Skeletal muscle satellite cell (primary cell): Measurements from ENCODE around the gene SNX27.
"Not testable (repeated sequence)": the region's sequence is repeated elsewhere in the genome, so short reads cannot be mapped to it uniquely, and the experiment has no call there.

Experiments
- H3K27me3 ChIP-seq: 2 replicates; pipeline ENCODE4 v1.7.0; 2013; ENCODE audit warnings: low read length; ENCODE audit not compliant: control insufficient read depth, insufficient read depth
- H3K36me3 ChIP-seq: 2 replicates; pipeline ENCODE4 v1.7.0; 2013; ENCODE audit warnings: mild to moderate bottlenecking, control low read depth, low read length; ENCODE audit not compliant: insufficient read depth
- H3K4me1 ChIP-seq: 2 replicates; pipeline ENCODE4 v1.7.0; 2013; ENCODE audit warnings: low read length; ENCODE audit not compliant: control insufficient read depth, insufficient read depth
- H3K4me2 ChIP-seq: 2 replicates; pipeline ENCODE4 v1.7.0; 2013; ENCODE audit warnings: mild to moderate bottlenecking, low read length
- H3K4me3 ChIP-seq: 2 replicates; pipeline ENCODE4 v1.7.0; 2013; ENCODE audit warnings: low read length
- H3K9ac ChIP-seq: 2 replicates; pipeline ENCODE4 v1.7.0; 2013; ENCODE audit warnings: mild to moderate bottlenecking, low read depth, low read length, moderate library complexity
- H3K9me3 ChIP-seq: replicated peaks from 2 replicates; pipeline ENCODE4 v1.7.0; 2013; ENCODE audit warnings: mild to moderate bottlenecking, control low read depth, low read length

SNX27 gene

DNA sequence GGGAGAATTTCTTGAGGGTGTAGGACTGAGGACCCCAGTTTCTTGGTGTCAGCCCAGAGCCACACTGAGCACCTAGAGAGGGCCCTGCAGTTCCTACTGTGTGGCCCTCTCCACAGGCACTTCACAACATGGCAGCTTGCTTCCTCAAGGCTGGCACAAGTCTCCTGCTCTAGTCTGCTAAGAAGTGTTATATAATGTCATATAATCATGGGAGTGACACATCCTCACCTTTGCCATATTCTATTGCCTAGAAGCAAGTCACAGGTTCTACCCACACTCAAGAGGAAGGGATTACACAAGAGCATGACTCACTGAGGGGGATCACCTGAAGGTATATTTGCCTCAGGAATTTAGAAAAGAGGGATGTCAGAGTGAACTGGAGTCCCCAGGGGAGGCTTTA is 5.5 kb upstream of the SNX27 start:
- Histone ChIP-seq H3K27me3 (no peaks in the 10 kb centered on the region), H3K4me2 (no peak overlapping the region), H3K4me3 (no peak overlapping the region), H3K9me3 (no peaks in the 10 kb centered on the region), H3K36me3 (no peaks in the 10 kb centered on the region), H3K9ac (no peak overlapping the region), H3K4me1 (peaks cover 11% of the 10 kb centered on the region)

DNA sequence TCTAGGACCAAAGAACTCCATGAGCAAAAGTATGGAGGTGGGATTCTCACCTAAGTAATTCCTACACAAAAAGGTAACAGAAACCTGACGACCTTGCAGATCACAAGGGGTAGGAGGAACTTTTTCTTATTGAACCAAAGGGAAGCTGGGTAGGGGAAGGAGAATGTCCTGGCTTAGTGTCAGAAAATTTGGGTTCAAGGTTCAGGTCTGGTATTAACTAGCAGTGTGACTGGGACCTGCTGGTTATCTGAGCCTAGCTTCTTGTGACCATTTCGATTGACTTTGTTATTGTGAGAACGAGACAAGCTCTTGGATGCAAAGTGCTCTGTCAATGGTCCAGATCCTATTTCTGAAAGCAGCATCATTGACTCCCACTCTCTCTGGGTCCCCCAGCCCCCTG is 5.0 kb upstream of the SNX27 start:
- peaks cover 14% of the 10 kb centered on the region for H3K4me1 ChIP-seq
- H3K9ac ChIP-seq, result no peak overlapping the region
- no peaks in the 10 kb centered on the region for H3K9me3 ChIP-seq
- no peak overlapping the region for H3K4me3 ChIP-seq
- no peak overlapping the region for H3K4me2 ChIP-seq
- no peaks in the 10 kb centered on the region for H3K36me3 ChIP-seq
- H3K27me3 ChIP-seq, result no peaks in the 10 kb centered on the region

DNA sequence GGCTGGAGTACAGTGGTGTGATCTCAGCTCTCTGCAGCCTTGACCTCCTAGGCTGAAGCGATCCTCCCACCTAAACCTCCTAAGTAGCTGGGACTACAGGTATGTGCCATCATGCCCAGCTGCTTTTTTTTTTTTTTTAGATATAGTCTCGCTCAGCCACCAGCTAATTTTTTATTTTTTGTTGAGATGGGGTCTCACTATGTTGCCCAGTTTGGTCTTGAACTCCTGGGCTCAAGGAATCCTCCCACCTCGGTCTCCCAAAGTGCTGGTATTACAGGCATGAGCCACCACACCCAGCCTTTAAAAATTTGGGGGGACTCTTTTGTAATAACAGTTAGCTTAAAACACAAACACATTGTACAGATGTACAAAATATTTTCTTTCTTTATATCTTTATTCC is 1.7 kb upstream of the SNX27 start:
- Histone ChIP-seq H3K9me3 (no peaks in the 10 kb centered on the region), H3K4me1 (peaks cover 25% of the 10 kb centered on the region), H3K9ac (no peak overlapping the region), H3K27me3 (no peaks in the 10 kb centered on the region), H3K36me3 (no peaks in the 10 kb centered on the region), H3K4me2 (no peak overlapping the region), H3K4me3 (no peak overlapping the region)

DNA sequence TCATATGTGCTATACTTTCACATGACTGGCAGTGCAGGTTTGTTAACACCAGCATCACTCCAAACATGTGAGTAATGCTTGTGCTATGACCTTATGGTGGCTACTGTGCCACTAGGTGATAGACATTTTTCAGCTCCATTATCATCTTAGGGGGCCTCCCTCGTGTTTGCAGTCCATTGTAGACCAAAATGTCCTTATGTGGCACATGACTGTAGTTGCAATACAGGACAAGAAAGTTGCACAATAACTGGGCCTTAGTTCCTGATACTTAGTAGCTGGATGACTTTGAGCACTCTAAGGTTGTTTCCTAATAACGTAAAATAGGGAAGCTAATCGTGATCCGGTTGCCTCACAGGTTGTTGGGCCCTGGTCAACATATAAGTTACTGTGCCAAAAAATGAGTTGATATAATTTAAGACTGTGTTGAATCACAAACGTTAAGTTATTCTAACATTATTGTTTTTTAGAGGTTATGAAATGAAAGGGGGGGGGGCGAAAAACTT is 511 bp upstream of the SNX27 start:
- H3K4me3 ChIP-seq, result peak overlapping the region; percentile 96
- H3K36me3 ChIP-seq, result no peaks in the 10 kb centered on the region
- H3K9me3 ChIP-seq, result no peaks in the 10 kb centered on the region
- H3K27me3 ChIP-seq, result no peaks in the 10 kb centered on the region
- peak overlapping the region; percentile 89 for H3K9ac ChIP-seq
- peak overlapping the region; percentile 97 for H3K4me2 ChIP-seq
- peaks cover 30% of the 10 kb centered on the region for H3K4me1 ChIP-seq

DNA sequence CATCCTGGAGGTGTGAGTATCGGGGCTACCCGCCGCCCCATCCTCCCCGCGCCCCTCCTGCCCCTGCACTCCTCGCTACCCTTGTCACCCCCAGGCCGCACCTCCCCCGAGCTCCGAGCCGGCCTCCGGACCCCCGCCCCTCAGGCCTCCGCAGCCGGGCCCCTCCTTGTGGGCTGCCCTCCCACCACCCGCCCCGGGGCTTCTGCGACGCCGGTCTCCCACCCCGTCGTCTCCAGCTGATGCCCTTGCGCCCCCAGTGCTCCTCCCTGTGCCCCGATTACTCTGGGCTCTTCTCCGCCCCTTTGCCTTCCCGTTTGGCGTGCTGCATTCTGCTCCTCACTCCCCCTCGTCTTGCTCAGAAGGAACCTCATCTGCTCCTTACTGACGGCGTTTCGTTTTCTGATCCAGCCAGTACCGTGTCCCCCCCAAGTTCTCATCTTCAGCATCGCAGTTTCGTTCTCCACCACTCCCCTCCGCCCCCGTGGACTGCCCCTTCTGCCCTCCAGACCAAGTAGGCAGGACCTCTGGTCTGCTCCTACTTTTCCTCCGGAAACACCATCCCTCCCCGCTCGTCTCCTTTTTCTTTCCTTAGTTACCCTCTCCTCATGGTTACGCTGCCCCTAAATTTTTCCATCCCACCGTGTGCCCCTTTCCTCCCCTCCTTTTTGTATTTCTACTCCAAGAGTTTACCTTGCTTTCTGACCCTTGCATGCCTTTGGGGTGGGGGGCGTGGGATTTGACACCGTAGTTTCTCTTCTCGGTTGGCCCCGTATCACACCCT is 841 bp downstream of the SNX27 start:
- Histone ChIP-seq H3K36me3 (no peaks in the 10 kb centered on the region), H3K4me1 (peaks cover 36% of the 10 kb centered on the region), H3K9ac (peak overlapping the region; percentile 89), H3K4me2 (peak overlapping the region; percentile 97), H3K4me3 (peak overlapping the region; percentile 96), H3K9me3 (no peaks in the 10 kb centered on the region), H3K27me3 (no peaks in the 10 kb centered on the region)

DNA sequence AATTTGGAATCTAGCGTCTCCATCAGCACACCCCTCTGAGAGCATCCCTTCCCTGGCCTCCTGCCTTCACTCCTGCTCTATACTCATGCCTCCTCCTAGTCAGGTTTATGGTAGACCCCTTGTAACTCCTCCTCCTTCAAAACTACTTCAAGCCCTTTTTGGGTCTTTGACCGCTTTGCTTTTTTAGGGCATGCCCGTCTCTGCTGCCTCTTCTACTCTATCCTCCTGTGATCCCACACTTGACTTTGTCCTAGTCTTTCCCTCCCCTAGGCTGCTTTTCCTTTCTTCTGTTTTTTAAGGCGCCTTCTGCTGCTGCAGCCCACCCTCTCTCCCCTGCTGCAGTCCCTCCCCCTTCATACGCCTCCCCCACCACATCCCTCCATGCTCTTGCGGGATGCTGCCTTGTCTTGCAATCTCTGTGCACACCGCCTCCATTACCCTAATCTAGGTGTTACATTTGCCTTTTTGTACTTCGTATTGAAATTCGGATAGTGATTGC is 1.5 kb downstream of the SNX27 start:
- Histone ChIP-seq H3K4me2 (peak overlapping the region; percentile 97), H3K9me3 (no peaks in the 10 kb centered on the region), H3K4me3 (peak overlapping the region; percentile 96), H3K36me3 (no peaks in the 10 kb centered on the region), H3K9ac (peak overlapping the region; percentile 89), H3K4me1 (peaks cover 34% of the 10 kb centered on the region), H3K27me3 (no peaks in the 10 kb centered on the region)

DNA sequence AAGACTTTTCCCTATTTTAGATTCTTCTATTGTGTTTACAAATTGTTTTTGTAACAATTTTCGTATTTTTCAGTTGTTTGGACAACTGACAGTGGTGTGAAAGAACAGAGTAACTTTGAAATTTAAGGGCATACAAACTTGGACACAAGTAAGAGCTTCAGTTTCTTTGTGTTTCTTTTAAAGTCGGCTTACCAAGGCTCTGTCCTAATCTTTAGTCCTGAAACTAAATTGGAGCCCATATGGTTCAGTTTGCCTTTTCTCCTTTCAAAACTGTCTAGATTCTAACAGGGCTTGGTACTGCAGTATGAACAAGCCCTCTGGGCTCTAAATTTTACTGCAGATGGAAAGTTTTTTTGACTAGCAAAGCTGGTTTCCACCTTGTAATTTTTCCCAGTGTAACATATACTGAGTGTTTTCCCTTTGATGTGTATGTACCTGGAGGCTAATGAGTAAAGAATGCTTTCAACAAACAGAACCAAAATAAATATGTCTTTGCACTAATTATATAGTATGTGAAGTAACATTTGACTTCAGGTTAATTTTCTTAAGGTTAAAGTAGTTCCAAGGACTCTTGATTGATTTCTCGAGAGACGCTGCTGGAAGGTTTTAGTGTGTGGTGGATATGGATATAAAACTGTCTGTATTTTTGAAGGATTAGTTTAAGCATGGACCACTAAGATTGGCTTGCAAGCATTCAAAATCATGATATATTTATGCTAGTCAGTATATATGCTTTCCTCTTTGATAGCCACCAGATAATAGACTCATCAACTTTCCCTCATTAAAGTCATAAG is 4.1 kb downstream of the SNX27 start:
- Histone ChIP-seq H3K9me3 (no peaks in the 10 kb centered on the region), H3K9ac (no peak overlapping the region), H3K4me2 (peak overlapping the region; percentile 24), H3K4me3 (no peak overlapping the region), H3K27me3 (no peaks in the 10 kb centered on the region), H3K4me1 (peaks cover 45% of the 10 kb centered on the region), H3K36me3 (no peaks in the 10 kb centered on the region)

DNA sequence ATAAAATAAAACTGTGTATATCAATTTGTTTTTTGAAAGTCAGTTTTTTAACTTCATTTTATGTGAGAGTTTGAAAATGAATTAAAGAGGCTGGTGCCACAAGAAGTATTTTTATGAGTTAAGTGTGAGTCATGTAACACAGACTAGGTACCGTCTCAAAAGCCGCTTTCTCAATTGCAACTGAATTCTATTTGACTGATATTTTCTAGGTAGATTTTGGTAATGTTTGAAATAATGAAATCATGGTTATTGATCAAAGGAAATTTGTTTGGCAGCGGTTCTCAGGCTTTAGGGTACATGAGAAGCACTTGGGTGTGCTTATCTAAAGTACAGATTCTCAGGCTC is 4.6 kb downstream of the SNX27 start:
- H3K36me3 ChIP-seq, result no peaks in the 10 kb centered on the region
- peaks cover 39% of the 10 kb centered on the region for H3K4me1 ChIP-seq
- no peaks in the 10 kb centered on the region for H3K27me3 ChIP-seq
- no peak overlapping the region for H3K4me3 ChIP-seq
- no peaks in the 10 kb centered on the region for H3K9me3 ChIP-seq
- peak overlapping the region; percentile 8 for H3K9ac ChIP-seq
- H3K4me2 ChIP-seq, result peak overlapping the region; percentile 39

DNA sequence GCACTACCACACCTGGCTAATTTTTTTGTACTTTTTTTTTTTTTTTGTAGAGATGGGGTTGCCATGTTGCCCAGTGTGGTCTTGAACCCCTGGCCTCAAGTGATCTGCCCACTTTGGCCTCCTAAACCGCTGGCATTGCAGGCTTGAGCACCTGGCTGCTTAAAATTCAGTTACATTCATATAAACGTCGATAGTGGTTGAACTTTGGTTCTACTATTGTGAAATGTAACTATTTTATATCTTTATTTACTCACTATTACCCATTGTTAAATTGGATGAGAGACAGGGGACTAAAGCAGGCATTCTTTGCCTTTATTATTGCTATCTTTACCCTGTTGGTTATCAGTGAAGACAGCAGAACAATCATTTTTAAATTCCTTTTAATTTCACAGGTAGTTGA is 6.2 kb downstream of the SNX27 start:
- Histone ChIP-seq H3K4me1 (peaks cover 36% of the 10 kb centered on the region), H3K27me3 (no peaks in the 10 kb centered on the region), H3K9ac (no peak overlapping the region), H3K4me2 (no peak overlapping the region), H3K4me3 (no peak overlapping the region), H3K9me3 (no peaks in the 10 kb centered on the region), H3K36me3 (no peaks in the 10 kb centered on the region)

DNA sequence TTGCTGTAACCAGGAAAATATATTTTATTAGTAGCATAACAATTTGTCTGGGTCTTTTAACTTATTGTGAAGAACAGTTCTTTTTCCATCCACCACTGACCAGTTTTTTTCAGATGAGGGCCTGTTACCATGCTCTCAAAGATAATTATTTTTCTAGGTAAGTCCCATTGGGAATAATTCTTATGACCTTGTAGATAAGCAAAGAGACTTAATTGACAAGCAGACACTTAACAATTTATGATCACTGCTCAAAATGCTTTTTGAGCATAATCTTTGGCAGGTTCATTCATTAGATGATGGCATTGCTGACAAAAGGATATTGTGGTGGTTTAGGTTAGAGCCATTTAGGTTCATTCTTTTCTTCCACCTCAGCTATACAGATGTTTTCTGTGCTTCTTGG is 6.6 kb downstream of the SNX27 start:
- peaks cover 31% of the 10 kb centered on the region for H3K4me1 ChIP-seq
- no peak overlapping the region for H3K4me3 ChIP-seq
- H3K4me2 ChIP-seq, result no peak overlapping the region
- H3K9ac ChIP-seq, result no peak overlapping the region
- no peaks in the 10 kb centered on the region for H3K36me3 ChIP-seq
- no peaks in the 10 kb centered on the region for H3K27me3 ChIP-seq
- no peaks in the 10 kb centered on the region for H3K9me3 ChIP-seq

DNA sequence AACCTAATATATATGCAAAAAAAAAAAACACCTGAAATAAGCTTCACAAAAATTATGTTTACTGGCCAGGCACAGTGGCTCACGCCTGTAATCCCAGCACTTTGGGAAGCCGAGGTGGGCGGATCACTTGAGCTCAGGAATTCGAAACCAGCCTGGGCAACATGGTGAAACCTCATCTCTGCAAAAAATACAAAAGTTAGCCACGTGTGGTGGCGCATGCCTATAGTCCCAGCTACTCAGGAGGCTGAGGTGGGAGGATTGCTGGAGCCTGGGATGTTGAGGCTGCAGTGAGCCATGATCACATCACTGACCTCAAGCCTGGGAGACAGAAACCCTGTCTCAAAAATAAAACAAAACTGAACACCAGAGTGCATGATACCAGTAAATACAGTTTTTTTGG is 7.1 kb downstream of the SNX27 start:
- H3K9ac ChIP-seq, H3K4me2 ChIP-seq, H3K27me3 ChIP-seq, H3K4me3 ChIP-seq, H3K36me3 ChIP-seq, H3K9me3 ChIP-seq: not testable (repeated sequence)
- H3K4me1 ChIP-seq, result peaks cover 26% of the 10 kb centered on the region
